Mononuclear cell (primary cell): ENCODE measurements around the gene C1QL2. TPM values are rescaled to one million over a fixed set of nuclear protein-coding genes. Genes with fewer than 3 reads are reported as not detected.

Experiments
- H3K27me3 ChIP-seq: 2 replicates; pipeline ENCODE4 v1.6.0; 2011; ENCODE audit warnings: low read length, control low read depth; ENCODE audit not compliant: insufficient read depth
- H3K4me1 ChIP-seq: 2 replicates; pipeline ENCODE4 v1.5.1; 2011; ENCODE audit warnings: mild to moderate bottlenecking, low read length, control low read depth; ENCODE audit not compliant: insufficient read depth
- H3K4me3 ChIP-seq: 2 replicates; pipeline ENCODE4 v1.5.1; 2011; ENCODE audit warnings: mild to moderate bottlenecking, low read length, moderate library complexity
- H3K9me3 ChIP-seq: 2 replicates; pipeline ENCODE4 v1.5.1; 2011; ENCODE audit warnings: low read depth, mild to moderate bottlenecking, control low read depth, low read length
- total RNA-seq: library from RNA; depleted of rRNA; stranded (reverse); fragments of >200 nt; gene quantifications from one replicate; pipeline ENCODE4 v1.2.3, GENCODE V29; 2012

C1QL2 gene
- total RNA-seq, 1 donor, result not detected

- H3K9me3 ChIP-seq, result no peaks in the 10 kb centered on the region
Observed at GRCh38 chr2:119169717-119170116, 11.2 kb upstream of the C1QL2 start.

GRCh38 chr2:119160361-119160990 is 1.9 kb upstream of the C1QL2 start:
- Histone ChIP-seq H3K27me3 (peaks cover 36% of the 10 kb centered on the region), H3K9me3 (no peaks in the 10 kb centered on the region), H3K4me3 (no peak overlapping the region), H3K4me1 (no peaks in the 10 kb centered on the region)

More at GRCh38 chr2:119169717-119170116, 11.2 kb upstream of the C1QL2 start:
- H3K4me1 ChIP-seq, result no peaks in the 10 kb centered on the region
- H3K4me3 ChIP-seq, result no peak overlapping the region
- no peaks in the 10 kb centered on the region for H3K27me3 ChIP-seq

DNA sequence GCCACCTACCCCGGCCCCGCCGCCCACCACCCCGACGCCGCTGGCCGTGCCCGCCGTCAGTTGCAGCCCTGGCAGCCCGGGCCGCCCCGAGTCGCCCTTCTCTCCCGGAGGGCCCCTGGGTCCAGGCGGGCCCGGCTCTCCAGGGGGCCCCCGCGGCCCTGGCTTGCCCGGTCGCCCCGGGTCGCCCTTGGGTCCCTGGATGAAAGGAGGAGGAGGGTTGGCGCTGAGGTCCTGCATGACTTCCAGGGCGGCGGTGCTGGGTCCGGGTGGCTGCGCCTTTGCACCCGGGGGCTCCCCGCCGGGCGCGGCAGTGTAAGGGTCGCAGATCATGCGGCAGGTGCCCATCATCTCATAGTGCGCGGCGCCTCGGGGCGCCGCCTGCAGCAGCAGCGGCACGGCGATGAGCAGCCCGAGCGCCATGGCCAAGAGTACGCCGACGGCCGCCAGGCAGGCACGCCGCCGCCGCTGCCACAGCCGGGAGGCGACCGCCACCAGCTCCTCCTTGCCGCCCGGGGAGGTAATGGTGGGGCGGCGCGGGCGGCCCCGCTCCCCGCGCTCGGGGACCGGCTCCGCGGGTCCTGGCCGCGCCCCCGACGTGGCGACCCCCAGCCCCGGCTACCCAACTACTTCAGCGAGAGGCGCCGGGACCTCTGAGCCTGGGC is 570 bp downstream of the C1QL2 start:
- Histone ChIP-seq H3K4me3 (no peak overlapping the region), H3K9me3 (no peaks in the 10 kb centered on the region), H3K27me3 (peaks cover 58% of the 10 kb centered on the region)

DNA sequence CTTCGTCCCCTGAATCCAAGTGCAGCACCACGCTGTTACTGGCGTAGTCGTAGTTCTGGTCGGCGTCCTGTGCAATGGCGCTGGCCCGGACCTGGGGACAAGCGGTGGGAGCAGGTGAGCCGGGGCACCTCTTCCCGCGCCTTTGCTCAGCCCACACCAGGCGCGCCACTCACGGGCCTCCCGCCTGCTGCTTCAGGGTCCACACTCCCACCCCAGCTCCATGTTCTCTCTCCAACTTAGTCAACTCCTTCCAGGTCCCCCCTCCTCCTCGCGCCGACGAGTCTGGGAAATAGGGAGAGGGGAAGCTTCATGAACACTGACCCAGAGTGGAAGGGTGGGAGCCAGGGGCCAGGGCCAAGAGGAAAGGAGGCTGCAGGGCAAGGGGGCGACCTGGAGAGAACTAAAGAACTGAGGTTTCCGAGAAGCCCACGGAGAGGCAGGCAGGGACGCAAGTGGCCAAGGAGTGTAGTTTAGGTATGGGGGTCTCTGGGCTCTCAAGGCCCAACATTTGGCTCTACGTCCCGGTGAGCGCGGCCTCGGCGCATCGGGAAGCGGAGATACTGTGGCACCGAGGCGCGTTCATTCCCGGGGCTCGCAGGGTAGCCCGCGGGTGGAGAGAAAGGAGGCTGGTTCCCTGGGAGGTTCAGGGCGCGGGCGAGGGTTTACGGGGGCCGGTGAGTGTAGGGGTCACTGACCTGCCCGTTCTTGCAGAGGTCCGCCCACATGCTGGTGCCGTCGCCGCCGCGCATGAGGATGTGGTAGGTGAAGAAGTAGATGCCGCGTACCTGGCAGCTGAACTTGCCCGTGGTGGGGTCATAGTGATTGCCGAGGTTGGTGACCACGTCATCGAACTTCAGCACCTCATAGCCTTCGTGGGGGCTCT is 1.4 kb downstream of the C1QL2 start:
- no peaks in the 10 kb centered on the region for H3K9me3 ChIP-seq
- peaks cover 58% of the 10 kb centered on the region for H3K27me3 ChIP-seq
- no peaks in the 10 kb centered on the region for H3K4me1 ChIP-seq
- H3K4me3 ChIP-seq, result no peak overlapping the region

More for the DNA sequence above, 570 bp downstream of the C1QL2 start:
- H3K4me1 ChIP-seq, result no peaks in the 10 kb centered on the region

- Histone ChIP-seq H3K4me3 (no peak overlapping the region), H3K27me3 (peaks cover 58% of the 10 kb centered on the region), H3K4me1 (no peaks in the 10 kb centered on the region), H3K9me3 (no peaks in the 10 kb centered on the region)
Observed at GRCh38 chr2:119156105-119156890, 2.3 kb downstream of the C1QL2 start.

GRCh38 chr2:119155633-119156032 is 2.9 kb downstream of the C1QL2 start:
- Histone ChIP-seq H3K9me3 (no peaks in the 10 kb centered on the region), H3K4me3 (no peak overlapping the region), H3K27me3 (peaks cover 56% of the 10 kb centered on the region), H3K4me1 (no peaks in the 10 kb centered on the region)

DNA sequence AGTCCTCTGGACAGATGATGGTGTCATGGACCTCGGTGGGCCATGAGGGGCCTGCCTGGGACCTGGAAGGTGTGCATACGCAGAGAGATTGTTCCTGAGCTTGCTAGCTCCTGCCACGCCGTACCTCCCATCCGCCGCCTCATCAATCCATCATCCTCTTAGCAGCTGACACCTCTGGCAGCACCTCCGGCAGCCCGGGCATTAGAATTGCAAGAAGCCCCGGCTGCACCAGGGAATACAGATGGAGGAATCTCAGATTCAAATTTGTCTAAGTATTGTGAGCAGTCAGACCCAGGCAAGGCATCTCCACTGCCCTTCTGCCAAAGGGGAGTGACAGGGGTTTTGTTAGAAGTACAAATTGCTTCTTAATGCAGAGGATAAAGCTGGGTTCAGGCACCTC is 4.5 kb downstream of the C1QL2 start:
- Histone ChIP-seq H3K9me3 (no peaks in the 10 kb centered on the region), H3K27me3 (peaks cover 42% of the 10 kb centered on the region), H3K4me1 (no peaks in the 10 kb centered on the region)

GRCh38 chr2:119149611-119150010 is 8.9 kb downstream of the C1QL2 start:
- Histone ChIP-seq H3K4me3 (no peak overlapping the region), H3K27me3 (peaks cover 13% of the 10 kb centered on the region), H3K4me1 (no peaks in the 10 kb centered on the region), H3K9me3 (no peaks in the 10 kb centered on the region)

More for the DNA sequence above, 4.5 kb downstream of the C1QL2 start:
- no peak overlapping the region for H3K4me3 ChIP-seq

DNA sequence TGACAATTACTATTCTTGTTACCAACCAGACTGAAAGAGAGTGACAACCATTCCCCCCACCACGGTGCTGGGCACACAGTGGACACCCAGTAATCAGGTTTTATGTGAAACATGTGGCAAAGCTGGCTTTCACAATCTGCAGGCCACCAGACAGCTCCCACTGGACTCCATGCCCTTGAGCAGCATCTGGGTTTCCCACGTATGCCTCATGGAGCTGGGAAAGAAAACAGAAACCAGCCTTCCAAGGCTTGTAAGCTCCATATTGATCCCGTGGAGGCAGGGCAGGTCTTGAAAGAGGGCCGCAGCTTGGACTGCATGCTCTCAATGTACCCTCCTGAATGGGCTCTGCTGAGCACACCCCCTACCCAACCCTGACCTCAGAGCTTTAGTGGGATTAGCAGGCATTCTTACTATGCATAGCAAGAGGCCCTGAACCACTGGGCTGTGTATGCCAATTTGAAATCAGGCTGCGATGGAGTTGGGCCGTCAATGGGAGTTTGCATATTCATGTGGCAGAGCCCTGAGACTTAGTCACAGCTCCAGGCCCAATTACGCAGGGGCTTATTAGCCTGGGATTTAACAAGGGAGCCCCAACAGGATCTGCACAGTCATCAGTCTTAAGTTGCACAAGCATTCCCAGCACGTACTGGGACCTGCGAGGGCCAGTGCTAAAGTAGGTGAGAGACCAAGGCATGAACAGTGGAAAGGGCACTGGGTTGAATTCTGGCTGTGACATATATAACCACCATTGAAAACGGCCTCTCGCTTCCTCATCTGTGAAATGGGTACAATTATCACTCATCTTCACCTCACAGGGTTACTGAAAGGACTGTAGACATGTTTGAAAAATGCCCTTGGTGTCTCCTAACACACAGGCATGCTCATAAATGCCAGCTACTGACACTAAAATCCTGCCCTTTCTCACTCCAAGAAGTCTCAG is 10.5 kb downstream of the C1QL2 start:
- H3K27me3 ChIP-seq, result no peaks in the 10 kb centered on the region
- H3K4me1 ChIP-seq, result no peaks in the 10 kb centered on the region
- H3K4me3 ChIP-seq, result no peak overlapping the region
- H3K9me3 ChIP-seq, result no peaks in the 10 kb centered on the region

- Histone ChIP-seq H3K9me3 (no peaks in the 10 kb centered on the region), H3K27me3 (no peaks in the 10 kb centered on the region), H3K4me1 (no peaks in the 10 kb centered on the region), H3K4me3 (no peak overlapping the region)
Observed at GRCh38 chr2:119144806-119145205, 13.7 kb downstream of the C1QL2 start.

DNA sequence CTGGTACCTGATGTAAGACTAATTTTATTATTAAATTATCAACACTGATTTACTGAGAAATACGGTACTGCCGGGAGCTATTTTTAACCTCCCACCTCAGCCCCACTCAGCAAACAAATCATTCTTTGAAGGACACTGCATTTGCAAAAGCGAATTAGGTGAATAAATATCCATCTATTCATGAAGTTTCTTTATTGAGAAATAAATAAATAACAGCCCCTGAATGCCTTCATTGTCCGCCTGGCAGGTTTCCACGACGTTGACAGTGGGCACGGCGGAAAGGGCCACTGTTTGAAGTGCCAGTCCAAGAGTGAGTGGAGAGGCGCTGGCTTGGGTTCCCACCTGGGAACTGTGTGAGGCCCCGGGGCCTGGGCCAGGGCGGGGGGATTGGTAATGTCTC is 15.7 kb downstream of the C1QL2 start:
- no peaks in the 10 kb centered on the region for H3K9me3 ChIP-seq

GRCh38 chr2:119137502-119137901 is 21.0 kb downstream of the C1QL2 start:
- Histone ChIP-seq H3K4me1 (no peaks in the 10 kb centered on the region), H3K27me3 (no peaks in the 10 kb centered on the region), H3K4me3 (no peak overlapping the region), H3K9me3 (no peaks in the 10 kb centered on the region)

More for the DNA sequence above, 15.7 kb downstream of the C1QL2 start:
- no peaks in the 10 kb centered on the region for H3K27me3 ChIP-seq
- no peaks in the 10 kb centered on the region for H3K4me1 ChIP-seq
- H3K4me3 ChIP-seq, result no peak overlapping the region

DNA sequence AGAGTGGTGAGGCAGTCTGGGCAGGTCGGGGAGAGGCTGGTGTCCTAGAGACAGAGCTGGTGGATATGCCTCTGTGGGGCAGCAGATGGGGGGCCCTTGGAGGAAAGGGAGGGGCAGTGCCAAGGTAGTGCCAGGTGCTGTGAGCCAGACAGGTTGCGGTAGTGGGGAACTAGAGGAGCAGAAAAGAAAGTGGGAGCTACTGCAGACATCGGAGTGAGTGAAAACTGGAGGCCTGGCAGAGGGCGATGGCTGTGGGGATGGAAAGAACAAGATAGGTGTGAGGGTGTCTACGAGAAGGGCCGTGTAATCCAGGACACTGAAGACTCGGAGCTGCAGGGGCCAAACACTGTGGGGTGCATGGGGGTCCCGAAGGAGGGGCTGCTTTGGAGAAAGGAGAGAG is 21.7 kb downstream of the C1QL2 start:
- Histone ChIP-seq H3K27me3 (no peaks in the 10 kb centered on the region), H3K4me1 (no peaks in the 10 kb centered on the region), H3K9me3 (no peaks in the 10 kb centered on the region), H3K4me3 (no peak overlapping the region)

- H3K4me1 ChIP-seq, result no peaks in the 10 kb centered on the region
Observed at GRCh38 chr2:119136093-119136492, 22.5 kb downstream of the C1QL2 start.

More at GRCh38 chr2:119136093-119136492, 22.5 kb downstream of the C1QL2 start:
- H3K27me3 ChIP-seq, result no peaks in the 10 kb centered on the region
- H3K4me3 ChIP-seq, result no peak overlapping the region
- H3K9me3 ChIP-seq, result no peaks in the 10 kb centered on the region
